Measurements from ENCODE around the gene SDHAF4. TPM values are rescaled to one million over a fixed set of nuclear protein-coding genes. Genes with fewer than 3 reads are reported as not detected.

The SDHAF4 gene
- total RNA-seq, 8 experiments from 2014 or later = 15.6 to 33.4 (median 21.2) TPM

Other genes with a start within 250 kb of the SDHAF4 start
- gene FAM135A, start 153.4 kb upstream of the SDHAF4 start, total RNA-seq = 10 to 100 TPM; 11.4 to 60.4 (median 19.9) TPM
- gene SMAP1, start 101.0 kb downstream of the SDHAF4 start, total RNA-seq = 10 to 100 TPM; 14.4 to 46.5 (median 31.2) TPM

Measured in motor neuron (in vitro differentiated cells).